Globus pallidus (tissue), 1 donor: ENCODE results near the gene BTNL2.

ENCODE experiments used
- DNase-seq: peaks from one replicate; pipeline ENCODE4 v3.0.0-alpha.2; 2015; ENCODE audit warnings: low spot score

Gene BTNL2

DNA sequence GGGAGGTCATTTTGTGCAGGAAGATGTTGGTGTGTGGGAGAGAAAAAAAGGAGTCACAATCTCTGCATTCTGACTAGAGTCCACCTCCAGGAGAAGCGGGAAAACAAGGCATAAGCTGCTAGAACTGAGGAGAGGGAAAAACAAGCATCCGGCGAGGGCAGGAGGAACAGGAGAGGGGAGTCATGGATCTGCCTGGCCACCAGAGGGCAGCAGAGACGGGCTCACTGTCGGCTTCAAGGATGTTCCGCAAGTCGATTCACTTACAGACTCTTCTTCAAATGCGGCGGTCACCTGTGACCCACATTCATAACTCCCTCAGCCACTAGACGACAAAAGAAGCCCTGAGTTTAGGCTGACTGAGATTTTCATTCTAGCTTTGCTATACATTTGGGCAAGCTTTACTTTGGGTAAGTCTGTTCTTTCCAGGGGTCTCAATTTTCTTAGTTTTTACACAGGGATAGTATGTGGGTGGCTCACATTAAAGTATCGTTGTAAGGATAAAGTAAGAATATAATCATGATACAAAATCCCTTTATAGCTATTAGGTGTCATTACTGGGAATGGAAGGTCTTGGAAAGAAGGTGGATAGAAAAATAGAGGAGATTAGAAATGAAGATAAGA, 6.6 kb upstream of the BTNL2 start:
- DNase-seq, result peak; percentile 66

DNA sequence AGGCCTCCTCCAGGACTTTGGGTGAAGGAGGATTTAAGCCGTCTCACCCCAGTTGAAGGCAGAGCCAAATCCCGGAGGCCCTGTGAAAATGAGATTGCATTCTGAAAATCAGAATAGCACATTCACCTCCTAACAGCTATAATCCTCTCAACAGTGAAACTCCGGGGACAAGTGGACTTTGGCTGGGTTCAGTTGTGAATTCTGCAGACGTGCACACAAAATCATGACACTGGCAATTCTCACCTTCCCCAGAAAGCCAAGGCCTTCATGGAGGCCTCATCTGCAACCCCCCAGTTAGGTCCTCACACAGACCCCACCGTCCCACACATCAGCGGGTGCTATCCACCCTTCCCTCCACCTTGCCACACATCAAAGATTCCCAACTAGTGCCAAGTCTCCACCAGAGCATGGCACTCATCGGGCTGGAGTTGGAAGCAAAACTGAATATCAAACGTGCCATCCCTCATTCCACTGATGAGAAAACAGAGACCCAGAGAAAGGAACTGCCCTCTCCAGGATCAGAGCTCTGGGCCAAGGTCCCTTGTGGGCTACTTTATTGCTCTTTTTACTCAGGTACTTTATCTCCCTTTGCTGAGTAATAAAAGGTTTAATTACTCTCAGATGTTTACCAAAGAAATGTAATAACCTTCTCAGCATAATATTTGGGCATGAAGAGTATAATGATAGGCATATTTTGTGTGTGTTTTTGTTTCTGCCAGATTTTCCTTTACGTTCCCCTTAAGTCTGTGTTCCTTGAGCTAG, 4.8 kb upstream of the BTNL2 start:
- DNase-seq, result no peak

DNA sequence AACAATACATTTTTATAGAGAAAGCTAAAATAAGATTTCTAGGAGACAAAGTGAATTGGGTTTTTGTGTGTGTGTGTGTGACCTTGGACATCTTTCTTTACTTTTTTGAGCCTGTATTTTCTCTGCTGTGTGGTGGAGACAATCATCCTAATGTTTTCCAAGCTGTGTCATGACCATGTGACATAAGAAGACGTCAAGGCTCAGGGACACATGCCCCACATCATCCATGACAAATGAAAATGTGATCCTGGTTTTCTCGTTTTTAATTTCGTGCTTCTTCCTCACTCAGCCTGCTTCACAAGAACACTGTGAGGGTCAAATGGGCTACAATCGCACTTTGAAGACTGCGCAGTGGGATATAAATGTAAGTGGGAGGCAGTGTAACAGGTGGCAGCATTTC, 3.9 kb upstream of the BTNL2 start:
- no peak for DNase-seq

DNA sequence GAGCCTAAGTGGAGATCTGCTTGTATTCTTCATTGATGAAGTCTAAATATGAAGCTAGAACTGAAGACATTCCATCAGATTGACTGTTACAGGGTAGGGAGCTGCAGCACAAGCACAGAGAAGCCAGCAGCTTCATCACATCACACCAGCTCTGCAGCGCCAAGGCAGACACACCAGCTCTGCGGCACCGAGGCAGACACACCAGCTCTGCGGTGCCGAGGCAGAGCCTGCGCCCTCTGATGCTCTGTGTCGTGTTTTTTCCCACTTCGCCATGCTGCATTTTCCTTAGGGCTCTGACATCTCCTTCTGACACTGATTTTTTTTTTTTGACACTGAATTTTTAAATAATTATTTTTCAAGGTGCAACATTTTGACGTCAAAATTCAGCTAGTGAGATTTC, 784 bp downstream of the BTNL2 start:
- no peak for DNase-seq

DNA sequence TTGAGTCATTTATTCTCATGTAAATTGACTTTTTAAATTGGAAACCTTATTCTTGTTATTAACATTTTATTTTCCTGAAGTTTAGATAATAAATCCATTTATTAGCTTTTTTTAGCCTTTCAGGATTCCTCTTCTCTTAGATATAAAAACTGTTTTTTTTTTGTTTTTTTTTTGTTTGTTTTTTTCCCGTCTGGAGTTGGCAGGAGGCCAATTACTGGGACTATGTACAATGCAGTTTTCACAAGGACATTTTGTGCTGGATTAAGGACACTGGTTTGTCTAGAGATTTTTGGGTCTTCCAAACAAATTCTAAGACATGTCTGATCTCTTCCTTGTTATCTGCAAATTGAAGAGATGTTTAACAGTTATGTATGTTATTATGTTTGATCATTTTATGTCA, 1.3 kb downstream of the BTNL2 start:
- no peak for DNase-seq

DNA sequence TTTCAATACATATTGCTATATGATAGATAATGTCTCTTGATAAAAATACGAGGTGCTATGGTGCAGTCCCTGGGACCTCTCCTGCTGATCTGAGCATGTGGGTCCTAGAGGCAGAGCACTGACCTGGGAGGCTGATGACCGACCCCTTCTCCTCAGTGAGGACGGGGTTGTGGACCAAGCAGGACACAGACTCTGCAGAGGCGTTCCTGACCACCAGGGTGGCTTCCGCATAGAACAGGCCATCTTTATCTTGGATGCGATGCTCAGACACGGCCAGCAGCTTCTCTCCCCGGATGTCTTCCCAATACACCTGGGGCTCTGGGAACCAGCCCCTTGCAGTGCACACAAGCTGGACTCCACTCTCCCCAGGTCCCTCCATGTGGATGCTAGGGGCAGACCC, 4.2 kb downstream of the BTNL2 start:
- DNase-seq, result no peak

DNA sequence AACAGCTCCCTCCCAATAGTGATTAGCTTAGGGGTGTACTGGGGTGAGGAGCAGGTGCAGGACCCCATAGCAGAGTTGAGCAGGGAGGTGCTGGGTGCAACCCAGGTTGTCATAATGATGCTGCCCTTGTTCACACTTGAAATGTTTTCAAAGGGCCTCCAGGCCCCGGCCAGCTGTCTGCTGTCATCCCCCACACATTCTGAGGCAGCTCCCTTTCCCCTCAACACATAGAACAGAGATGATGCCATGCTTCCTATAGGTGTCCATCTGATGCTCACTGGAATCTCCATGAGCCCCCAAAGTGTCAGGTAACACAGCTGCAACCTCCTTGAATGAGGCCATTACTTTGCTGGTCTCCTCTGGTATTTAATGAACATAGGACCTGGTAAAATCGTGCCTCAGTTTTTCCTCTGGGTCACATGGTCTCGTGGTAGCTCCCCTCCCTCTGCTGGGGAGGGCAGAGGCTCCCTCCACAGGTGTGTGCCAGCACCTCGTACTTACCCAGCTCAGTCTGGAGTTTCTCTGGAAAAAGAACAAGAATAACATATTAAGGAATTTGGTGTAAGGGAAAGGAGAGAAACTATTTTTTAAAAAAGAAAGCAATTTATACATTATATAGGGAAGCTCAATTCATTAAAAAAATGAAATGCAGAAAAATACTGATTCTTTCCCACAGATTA, 5.6 kb downstream of the BTNL2 start:
- DNase-seq, result no peak

DNA sequence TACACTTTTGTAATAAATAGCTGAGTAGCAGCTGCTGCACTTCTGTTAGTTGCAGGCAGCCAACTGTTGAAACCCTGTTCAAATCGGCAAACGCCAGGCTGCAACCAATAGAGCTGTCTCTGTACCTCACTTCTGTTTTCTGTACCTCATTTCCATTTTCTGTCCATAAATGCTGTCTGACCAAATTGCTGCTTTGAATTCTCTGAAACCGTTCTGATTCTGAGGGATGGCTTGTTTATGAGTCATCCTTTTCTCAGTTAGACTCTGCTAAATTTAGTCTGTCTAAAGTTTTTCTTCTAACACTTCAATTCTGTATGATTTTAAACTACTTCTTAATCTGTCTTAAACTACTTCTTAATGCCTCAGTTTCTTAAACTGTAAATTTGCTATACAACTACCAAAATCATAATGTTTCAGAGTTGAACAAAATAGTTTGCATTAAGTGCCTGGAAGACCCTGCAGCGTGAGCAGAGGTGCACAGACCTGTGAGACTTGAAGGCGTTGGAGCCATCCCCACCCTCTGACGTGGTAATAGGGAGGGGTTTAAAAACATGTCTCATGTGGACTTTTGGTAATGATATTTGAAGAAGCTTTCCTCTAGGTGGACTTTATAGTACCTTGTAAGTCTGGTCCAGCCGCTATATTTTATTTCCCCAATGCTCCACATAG, 9.6 kb downstream of the BTNL2 start:
- no peak for DNase-seq

DNA sequence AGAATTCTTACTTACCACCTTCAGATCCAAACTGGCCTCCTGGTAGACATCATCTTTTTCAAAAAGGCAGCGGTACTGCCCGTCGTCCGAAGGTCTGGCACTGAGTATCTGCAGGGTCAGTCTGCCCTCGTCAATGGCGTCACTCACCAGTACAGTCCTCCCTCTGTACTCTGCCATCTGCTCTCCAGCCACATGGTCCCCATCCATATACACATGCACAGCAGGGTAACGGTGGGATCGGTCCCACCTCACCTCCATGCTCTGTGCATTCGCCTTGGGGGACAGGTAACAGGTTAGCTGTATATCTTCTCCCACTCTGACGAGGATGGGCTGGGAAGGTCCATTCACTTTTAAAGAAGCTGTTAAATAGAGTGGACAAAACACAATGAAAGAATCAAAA, 11.0 kb downstream of the BTNL2 start:
- no peak for DNase-seq

DNA sequence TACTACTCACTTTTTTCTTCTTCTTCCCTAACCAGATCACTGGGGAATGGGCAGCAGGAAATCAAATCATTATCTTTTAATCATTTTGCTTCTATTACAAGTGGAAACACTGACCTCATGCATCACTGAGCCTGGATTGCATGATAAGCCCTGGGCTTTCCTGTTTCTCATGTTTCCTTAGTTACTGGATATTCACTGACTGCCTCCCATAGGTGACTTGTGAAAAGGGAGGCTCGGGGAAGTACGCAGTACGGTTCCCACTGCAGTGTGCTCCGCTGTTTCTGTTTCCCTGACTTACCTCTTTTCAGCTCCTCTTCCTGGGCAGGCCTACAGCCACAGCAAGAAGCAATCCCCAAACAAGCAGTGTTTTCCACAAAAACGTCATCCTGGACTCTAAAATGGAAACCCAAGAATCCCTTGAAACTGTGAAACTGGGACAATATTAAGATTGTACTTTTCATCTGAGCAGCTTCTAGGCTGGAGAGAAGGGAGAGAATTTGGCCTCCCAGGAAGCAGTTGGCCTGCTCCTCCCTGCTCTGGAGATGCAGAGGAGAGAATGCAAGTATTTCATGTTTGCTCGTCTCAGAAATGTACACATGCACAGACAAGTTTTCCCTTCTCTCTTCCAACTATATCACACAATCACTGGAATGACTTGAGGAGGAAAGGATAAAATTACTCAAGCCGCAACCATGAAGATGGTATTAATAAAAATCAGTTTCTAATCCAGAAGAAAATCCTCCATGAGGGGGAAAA, 13.1 kb downstream of the BTNL2 start:
- no peak for DNase-seq

DNA sequence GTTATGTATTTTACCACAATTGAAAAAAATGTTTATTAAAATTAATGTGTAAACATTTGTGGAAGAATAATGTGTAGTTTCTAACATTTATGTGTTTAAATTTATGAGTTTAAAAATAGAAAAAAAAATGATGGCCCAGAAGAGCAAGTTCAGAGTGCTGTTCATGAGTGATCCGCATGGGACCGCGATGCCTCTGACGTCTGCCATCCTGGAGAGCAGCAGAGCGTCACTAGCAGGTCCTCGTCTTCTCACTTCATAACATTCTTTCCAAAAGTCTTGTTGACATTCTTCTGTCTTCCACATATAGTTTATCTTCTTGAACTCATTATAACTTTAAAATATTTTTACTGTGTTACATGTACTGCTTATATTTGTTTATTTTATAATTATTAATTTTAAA, 15.5 kb downstream of the BTNL2 start:
- no peak for DNase-seq

DNA sequence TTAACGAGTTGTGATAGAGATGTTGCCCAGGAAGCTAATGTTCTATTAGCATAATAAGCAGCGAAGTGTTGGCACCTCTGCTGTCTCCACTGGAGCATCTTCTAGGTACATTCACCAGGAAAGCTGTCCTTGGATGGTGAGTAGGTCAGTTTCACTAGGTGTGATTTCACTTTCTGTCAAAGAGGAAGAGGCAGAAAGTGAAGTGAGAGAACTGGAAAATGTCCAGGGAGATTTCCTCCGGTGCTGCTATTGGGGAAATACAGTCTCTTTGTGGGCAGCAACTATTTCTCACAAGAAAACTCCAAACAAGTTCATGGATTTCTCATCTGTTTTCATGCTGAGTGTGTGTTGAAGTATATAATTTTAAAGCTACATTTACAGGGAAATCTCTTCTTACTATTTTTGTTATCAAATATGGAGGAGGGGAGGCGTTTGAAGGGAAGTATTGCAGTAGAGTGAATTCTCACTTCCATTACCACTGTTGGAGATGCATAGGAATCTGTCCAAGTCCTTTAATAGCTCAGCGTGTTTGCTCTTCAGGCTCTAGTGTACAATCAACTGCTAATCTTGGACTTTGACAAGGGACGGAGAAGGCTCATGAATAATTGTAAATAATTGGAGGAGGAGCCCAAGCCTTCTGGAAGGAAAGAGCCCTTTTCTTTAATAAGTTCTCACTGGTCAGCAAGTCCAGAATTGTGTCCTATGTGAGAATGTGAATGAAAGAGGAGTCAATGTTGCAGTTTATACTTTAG, 19.2 kb downstream of the BTNL2 start:
- no peak for DNase-seq

DNA sequence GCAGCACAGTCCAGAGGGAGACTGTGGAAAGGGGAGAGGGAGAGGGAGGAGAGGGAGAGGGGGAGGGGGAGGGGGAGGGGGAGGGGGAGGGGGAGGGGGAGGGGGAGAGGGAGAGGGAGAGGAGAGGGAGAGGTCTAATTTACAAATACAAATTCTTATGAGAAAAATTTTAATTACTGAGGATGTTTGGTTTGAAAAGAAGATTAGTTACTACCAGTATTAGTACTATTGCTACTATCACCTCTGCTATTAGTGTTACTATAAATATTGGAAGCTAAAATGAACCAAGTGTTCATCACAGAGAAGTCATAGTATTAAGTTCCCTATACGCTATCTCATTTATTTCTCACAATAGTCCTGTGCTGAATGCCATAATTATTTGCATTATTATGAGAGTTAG, 20.9 kb downstream of the BTNL2 start:
- no peak for DNase-seq

DNA sequence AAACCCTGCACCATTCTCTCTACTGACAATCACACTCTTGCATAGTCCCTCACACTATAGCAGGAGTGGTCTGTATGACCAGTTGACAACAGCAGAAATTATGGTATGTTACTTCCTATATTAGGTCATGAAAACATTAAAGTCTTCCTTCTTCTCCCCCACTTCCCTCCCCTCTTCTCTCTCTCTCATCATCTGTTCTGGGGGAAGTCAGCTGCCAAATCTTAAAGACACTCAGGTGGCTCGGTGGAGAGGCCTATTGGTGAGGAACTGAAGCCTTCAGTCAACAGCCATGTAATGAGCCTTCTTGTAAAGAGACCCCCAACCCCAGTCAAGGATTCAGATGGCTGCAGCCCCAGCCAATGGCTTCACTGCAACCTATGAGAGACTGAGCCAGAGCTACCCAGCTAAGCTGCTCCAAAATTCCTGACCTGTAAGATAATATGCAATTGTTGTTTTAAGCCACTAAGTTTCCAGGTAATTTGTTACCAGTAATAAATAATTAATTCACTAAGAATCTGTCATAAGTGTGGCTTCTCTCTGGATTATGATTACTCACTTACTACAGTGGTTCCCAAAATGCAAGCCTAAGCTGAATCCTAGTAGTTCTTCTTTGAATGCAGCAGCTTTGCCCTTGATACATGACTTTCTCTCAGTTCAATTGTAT, 24.1 kb downstream of the BTNL2 start:
- no peak for DNase-seq

DNA sequence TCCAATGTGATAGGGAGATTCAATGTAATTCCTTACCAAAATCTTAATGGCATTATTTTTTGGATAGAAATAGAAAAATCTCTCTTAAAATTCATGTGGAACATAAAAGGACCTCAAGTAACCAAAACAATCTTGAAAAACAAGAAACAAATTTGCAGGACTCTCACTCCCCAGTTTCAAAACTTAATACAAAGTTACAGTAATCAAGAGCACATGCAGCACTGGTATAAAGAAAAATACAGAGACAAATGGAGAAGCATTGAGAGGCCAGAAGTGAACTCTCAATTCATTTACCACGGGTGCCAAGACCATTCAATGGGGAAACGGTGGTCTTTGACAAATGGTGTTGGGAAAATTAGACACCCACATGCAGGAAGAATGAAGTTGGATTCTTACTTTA, 27.4 kb downstream of the BTNL2 start:
- DNase-seq, result no peak

DNA sequence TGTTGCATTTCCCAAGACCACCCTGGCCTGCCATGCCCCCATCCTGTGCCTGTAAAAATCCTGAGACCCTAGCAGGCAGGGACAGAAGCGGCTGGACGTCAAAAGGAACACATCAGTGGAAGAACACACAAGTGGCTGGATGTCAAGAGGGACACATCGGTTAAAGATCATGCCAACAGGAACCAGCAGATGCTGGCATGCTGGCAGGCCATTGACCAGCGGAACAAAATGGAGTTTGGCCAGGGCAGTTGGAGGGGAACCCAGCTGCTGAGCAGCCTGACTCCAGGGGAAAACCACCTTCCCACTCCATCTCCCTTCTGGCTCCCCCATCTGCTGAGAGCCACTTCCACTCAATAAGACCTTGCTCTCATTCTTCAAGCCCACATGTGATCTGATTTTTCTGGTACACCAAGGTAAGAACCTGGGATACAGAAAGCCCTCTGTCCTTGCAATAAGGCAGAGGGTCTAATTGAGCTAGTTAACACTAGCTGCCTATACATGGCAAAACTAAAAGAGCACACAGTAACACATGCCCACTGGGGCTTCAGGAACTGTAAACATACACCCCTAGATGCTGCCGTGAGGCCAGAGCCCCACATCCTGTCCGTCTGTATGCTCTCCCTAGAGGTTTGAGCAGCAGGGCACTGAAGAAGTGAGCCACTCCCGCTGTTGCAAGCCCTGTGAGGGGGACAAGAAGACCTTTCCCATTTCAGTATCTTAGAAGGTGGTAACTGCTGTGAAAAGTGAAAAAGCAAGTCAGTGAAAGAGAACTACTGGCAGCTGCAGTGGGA, 31.0 kb downstream of the BTNL2 start:
- DNase-seq, result no peak

DNA sequence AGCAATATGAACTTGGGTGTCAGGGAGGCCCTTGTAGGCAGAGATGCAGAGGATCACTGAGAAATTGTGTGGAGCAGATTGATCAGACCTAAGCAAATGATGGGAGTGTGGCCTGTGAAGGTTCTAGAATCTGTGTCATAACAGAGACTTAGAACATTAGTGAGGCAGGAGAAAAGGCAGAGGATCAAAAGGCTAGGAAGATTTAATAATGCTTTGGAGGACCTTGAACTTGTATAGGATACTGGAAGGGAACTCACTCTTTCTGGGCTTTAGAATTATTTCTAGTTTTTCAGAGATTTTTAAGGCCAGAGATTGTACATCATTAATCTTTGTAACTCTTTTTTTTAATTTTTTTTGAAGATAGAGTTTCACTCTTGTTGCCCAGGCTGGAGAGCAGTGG, 35.2 kb downstream of the BTNL2 start, which contains the start of gene TSBP1:
Gene TSBP1 (minus strand): TSS at position 101 of the 400 bp plus-strand sequence. CDS start 197 bp downstream, outside the sequence.
- DNase-seq, result no peak

DNA sequence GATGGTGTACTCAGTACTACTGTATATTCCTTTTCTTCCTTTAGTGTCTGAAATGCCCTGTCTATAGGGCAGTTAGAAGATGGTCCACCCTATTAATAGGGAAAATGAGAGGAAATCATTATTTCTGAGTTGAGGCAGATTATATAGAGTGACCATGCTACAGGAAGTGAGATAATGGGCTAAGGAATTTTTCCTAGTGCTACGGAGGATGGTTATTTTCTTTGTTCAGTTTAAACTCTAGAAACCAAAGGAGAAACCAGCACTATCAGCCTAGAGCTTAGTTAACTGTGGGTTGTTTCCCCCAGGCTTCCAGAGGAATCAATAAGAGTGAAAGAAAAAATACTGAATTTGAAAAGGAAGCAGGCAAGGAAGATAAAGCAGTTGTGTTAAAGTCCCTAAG, 35.8 kb downstream of the BTNL2 start:
- DNase-seq, result no peak

DNA sequence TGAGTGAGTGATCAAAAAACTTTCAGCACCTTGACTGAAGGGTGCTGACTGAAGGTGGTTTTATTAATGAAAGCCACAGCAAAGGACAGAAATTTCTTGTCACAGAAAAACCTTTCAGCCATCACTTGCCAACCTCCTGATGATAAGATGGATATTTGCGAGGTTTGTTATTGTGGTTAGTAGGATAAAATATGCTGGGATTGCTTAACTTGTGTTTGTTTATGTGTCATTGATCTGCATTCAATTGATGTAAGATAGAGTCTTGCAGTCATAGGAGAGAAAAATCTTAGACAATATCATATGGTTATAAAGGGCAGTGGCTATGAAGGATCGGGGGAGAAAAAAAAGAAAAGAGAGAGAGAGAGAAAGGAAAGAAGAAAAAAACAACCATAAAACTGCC, 36.5 kb downstream of the BTNL2 start:
- no peak for DNase-seq

DNA sequence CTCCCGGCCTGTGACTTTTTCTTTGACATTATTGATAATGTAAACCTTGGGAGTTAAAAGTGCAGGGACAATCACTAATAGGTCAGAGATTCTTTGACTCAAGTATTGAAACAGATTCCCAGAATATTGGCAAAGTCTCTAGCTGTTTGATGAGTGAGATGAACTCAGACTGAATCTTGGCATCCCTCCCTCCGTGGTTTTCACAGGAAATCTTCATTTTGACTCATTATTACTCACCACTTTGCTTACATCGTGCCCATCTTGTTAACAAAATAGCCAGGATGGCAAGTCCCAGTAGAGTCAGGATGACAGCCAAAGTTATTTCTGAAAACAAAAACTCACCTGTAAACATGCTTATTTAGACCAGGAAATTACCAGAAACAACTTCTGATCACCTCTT, 37.3 kb downstream of the BTNL2 start:
- no peak for DNase-seq
